PC-3 (cell line): ENCODE measurements around the gene RGS14.

Experiments used
- EZH2 ChIP-seq: fragments of 300-600 bp; sonication (generic); IDR thresholded peaks from one replicate; pipeline ENCODE4 v1.6.1; 2017; ENCODE audit warnings: antibody characterized with exemption, mild to moderate bottlenecking, low read length; ENCODE audit not compliant: unreplicated experiment
- TF ChIP-seq, protein P1 (sequence below): fragments of 300-600 bp; sonication (generic); conservative IDR thresholded peaks from 2 replicates; pipeline ENCODE4 v1.5.1; 2017; ENCODE audit warnings: antibody characterized with exemption, low read depth, mild to moderate bottlenecking, low read length

GRCh38 chr5:177412603-177413233 is 55.0 kb downstream of the RGS14 start:
- TF ChIP-seq, protein P1, sequence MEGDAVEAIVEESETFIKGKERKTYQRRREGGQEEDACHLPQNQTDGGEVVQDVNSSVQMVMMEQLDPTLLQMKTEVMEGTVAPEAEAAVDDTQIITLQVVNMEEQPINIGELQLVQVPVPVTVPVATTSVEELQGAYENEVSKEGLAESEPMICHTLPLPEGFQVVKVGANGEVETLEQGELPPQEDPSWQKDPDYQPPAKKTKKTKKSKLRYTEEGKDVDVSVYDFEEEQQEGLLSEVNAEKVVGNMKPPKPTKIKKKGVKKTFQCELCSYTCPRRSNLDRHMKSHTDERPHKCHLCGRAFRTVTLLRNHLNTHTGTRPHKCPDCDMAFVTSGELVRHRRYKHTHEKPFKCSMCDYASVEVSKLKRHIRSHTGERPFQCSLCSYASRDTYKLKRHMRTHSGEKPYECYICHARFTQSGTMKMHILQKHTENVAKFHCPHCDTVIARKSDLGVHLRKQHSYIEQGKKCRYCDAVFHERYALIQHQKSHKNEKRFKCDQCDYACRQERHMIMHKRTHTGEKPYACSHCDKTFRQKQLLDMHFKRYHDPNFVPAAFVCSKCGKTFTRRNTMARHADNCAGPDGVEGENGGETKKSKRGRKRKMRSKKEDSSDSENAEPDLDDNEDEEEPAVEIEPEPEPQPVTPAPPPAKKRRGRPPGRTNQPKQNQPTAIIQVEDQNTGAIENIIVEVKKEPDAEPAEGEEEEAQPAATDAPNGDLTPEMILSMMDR, result no peak
- TF ChIP-seq EZH2, result no peak
